ENCODE results near the gene ATRIP. TPM values are rescaled to one million over a fixed set of nuclear protein-coding genes. Genes with fewer than 3 reads are reported as not detected.

Gene ATRIP
- total and polyA plus RNA-seq, 5 donors from 2014 or later = 9.6 to 14.7 (median 11.9) TPM

- H3K27me3 Mint-ChIP-seq = no peaks in the 10 kb centered on the region
- peak overlapping the region in 2 of 3 donors; percentile 5 to 84 for H3K27ac Mint-ChIP-seq
- Histone ChIP-seq H3K9me3 (ENCODE audit: control insufficient read depth in 2 of 2, low read length in 2 of 2) (no peaks in the 10 kb centered on the region), H3K4me3 (ENCODE audit: low read depth, low read length) (no peak overlapping the region), H3K27ac (ENCODE audit: insufficient read depth, low read length, poor library complexity, severe bottlenecking) (no peak overlapping the region), H3K4me1 (ENCODE audit: control insufficient read depth, insufficient read depth, low read length, poor library complexity, severe bottlenecking) (peaks cover 35% of the 10 kb centered on the region), H3K36me3 (ENCODE audit: control insufficient read depth, insufficient read depth, low read length) (peaks cover 14% of the 10 kb centered on the region), H3K27me3 (ENCODE audit: control insufficient read depth, insufficient read depth, low read length) (no peaks in the 10 kb centered on the region)
- no peak for DNase-seq
- H3K36me3 Mint-ChIP-seq = peaks cover 6% of the 10 kb centered on the region
- H3K4me1 Mint-ChIP-seq = peaks cover 11 to 57% (median 15%) of the 10 kb centered on the region in 4 donors
- H3K9me3 Mint-ChIP-seq = peaks cover 0 to 4% (median 0%) of the 10 kb centered on the region in 7 donors
- ATAC-seq (ENCODE audit: low read depth in 2 of 2) = no peak
- H3K4me3 Mint-ChIP-seq = peak overlapping the region in 1 of 4 donors; percentile 2
Measured at GRCh38 chr3:48437812-48438211, 8.7 kb upstream of the ATRIP start.

- DNase-seq (peak; percentile 97 to 99 (median 98)), ATAC-seq (ENCODE audit: low read depth in 2 of 2) (peak; percentile 96 to 97)
- Histone ChIP-seq H3K9me3 (ENCODE audit: control insufficient read depth in 2 of 2, low read length in 2 of 2) (no peaks in the 10 kb centered on the region), H3K4me3 (ENCODE audit: low read depth, low read length) (peak within 1 kb of the TSS; percentile 93), H3K27me3 (ENCODE audit: control insufficient read depth, insufficient read depth, low read length) (no peaks in the 10 kb centered on the region), H3K36me3 (ENCODE audit: control insufficient read depth, insufficient read depth, low read length) (peaks cover 25% of the 10 kb centered on the region), H3K27ac (ENCODE audit: insufficient read depth, low read length, poor library complexity, severe bottlenecking) (peak within 1 kb of the TSS; percentile 90), H3K4me1 (ENCODE audit: control insufficient read depth, insufficient read depth, low read length, poor library complexity, severe bottlenecking) (peaks cover 37% of the 10 kb centered on the region)
- H3K4me1 Mint-ChIP-seq = peaks cover 11 to 51% (median 15%) of the 10 kb centered on the region in 4 donors
- no peaks in the 10 kb centered on the region for H3K27me3 Mint-ChIP-seq
- peaks cover 0 to 4% (median 0%) of the 10 kb centered on the region in 7 donors for H3K9me3 Mint-ChIP-seq
- H3K27ac Mint-ChIP-seq = peak within 1 kb of the TSS; percentile 91 to 99 (median 91)
- H3K36me3 Mint-ChIP-seq = peaks cover 6% of the 10 kb centered on the region
- peak within 1 kb of the TSS in 3 of 4 donors; percentile 92 to 96 (median 96) for H3K4me3 Mint-ChIP-seq
Measured at GRCh38 chr3:48439820-48440589, 6.5 kb upstream of the ATRIP start, which contains the start of the genes CCDC51 and TMA7. TSS of gene CCDC51 (minus strand) at chr3:48440119. CDS start at chr3:48435128, 4,991 bp downstream. TSS of gene TMA7 (plus strand) at chr3:48440257. CDS start at chr3:48440297, 40 bp downstream.

- Mint-ChIP-seq H3K27ac (peak overlapping the region; percentile 91 to 99 (median 91)), H3K4me1 (peaks cover 11 to 51% (median 16%) of the 10 kb centered on the region in 4 donors), H3K4me3 (peak overlapping the region in 3 of 4 donors; percentile 92 to 96 (median 96)), H3K36me3 (peaks cover 6% of the 10 kb centered on the region), H3K9me3 (peaks cover 0 to 4% (median 0%) of the 10 kb centered on the region in 7 donors), H3K27me3 (no peaks in the 10 kb centered on the region)
- Histone ChIP-seq H3K27ac (ENCODE audit: insufficient read depth, low read length, poor library complexity, severe bottlenecking) (peak overlapping the region; percentile 90), H3K9me3 (ENCODE audit: control insufficient read depth in 2 of 2, low read length in 2 of 2) (no peaks in the 10 kb centered on the region), H3K4me3 (ENCODE audit: low read depth, low read length) (peak overlapping the region; percentile 89), H3K27me3 (ENCODE audit: control insufficient read depth, insufficient read depth, low read length) (no peaks in the 10 kb centered on the region), H3K36me3 (ENCODE audit: control insufficient read depth, insufficient read depth, low read length) (peaks cover 25% of the 10 kb centered on the region), H3K4me1 (ENCODE audit: control insufficient read depth, insufficient read depth, low read length, poor library complexity, severe bottlenecking) (peaks cover 37% of the 10 kb centered on the region)
- no peak for DNase-seq
- no peak for ATAC-seq (ENCODE audit: low read depth in 2 of 2)
Measured at GRCh38 chr3:48440590-48440958, 6.0 kb upstream of the ATRIP start.

DNA sequence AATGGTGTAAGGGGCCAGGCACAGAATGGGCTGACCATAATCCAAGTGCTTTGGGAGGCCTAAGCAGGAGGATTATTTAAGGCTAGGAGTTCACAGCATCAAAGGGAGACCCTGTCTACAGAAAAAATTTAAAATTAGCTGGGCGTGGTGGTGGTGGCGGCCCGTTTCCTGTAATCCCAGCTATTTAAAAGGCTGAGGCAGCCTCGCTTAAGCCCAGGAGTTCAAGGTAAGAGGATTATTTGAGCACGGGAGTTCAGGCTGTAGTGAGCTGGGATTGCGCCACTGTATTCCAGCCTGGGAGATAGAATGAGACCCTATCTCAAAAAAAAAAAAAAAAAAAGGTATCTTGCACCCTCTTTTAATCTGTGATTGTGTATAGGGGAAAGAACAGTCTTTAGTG, 4.6 kb upstream of the ATRIP start:
- Mint-ChIP-seq H3K4me1 (peaks cover 11 to 62% (median 24%) of the 10 kb centered on the region in 4 donors), H3K9me3 (peaks cover 0 to 4% (median 0%) of the 10 kb centered on the region in 7 donors), H3K4me3 (peak overlapping the region in 3 of 4 donors; percentile 92 to 96 (median 96)), H3K27ac (peak overlapping the region in 2 of 3 donors; percentile 91 to 99), H3K27me3 (no peaks in the 10 kb centered on the region), H3K36me3 (peaks cover 6% of the 10 kb centered on the region)
- ATAC-seq (ENCODE audit: low read depth in 2 of 2) (no peak), DNase-seq (no peak)
- peak overlapping the region; percentile 58 for H3K4me3 ChIP-seq (ENCODE audit: low read depth, low read length)
- H3K36me3 ChIP-seq (ENCODE audit: control insufficient read depth, insufficient read depth, low read length) = peaks cover 25% of the 10 kb centered on the region
- H3K4me1 ChIP-seq (ENCODE audit: control insufficient read depth, insufficient read depth, low read length, poor library complexity, severe bottlenecking) = peaks cover 42% of the 10 kb centered on the region
- H3K27ac ChIP-seq (ENCODE audit: insufficient read depth, low read length, poor library complexity, severe bottlenecking) = peak overlapping the region; percentile 90
- H3K9me3 ChIP-seq (ENCODE audit: control insufficient read depth in 2 of 2, low read length in 2 of 2) = no peaks in the 10 kb centered on the region
- H3K27me3 ChIP-seq (ENCODE audit: control insufficient read depth, insufficient read depth, low read length) = no peaks in the 10 kb centered on the region

- H3K4me1 ChIP-seq (ENCODE audit: control insufficient read depth, insufficient read depth, low read length, poor library complexity, severe bottlenecking) = peaks cover 42% of the 10 kb centered on the region
- Mint-ChIP-seq H3K4me3 (peak overlapping the region; percentile 87 to 98 (median 93)), H3K27me3 (peaks cover 4% of the 10 kb centered on the region), H3K4me1 (peaks cover 15 to 59% (median 37%) of the 10 kb centered on the region in 4 donors), H3K36me3 (peaks cover 8% of the 10 kb centered on the region), H3K27ac (peak overlapping the region; percentile 90 to 96 (median 92)), H3K9me3 (no peaks in the 10 kb centered on the region)
- ATAC-seq (ENCODE audit: low read depth in 2 of 2) (no peak), DNase-seq (no peak)
- no peak overlapping the region for H3K4me3 ChIP-seq (ENCODE audit: low read depth, low read length)
- H3K9me3 ChIP-seq (ENCODE audit: control insufficient read depth in 2 of 2, low read length in 2 of 2) = no peaks in the 10 kb centered on the region
- H3K27ac ChIP-seq (ENCODE audit: insufficient read depth, low read length, poor library complexity, severe bottlenecking) = peak overlapping the region; percentile 76
- H3K36me3 ChIP-seq (ENCODE audit: control insufficient read depth, insufficient read depth, low read length) = peaks cover 25% of the 10 kb centered on the region
- H3K27me3 ChIP-seq (ENCODE audit: control insufficient read depth, insufficient read depth, low read length) = no peaks in the 10 kb centered on the region
Measured at GRCh38 chr3:48445277-48445882, 1.2 kb upstream of the ATRIP start.

DNA sequence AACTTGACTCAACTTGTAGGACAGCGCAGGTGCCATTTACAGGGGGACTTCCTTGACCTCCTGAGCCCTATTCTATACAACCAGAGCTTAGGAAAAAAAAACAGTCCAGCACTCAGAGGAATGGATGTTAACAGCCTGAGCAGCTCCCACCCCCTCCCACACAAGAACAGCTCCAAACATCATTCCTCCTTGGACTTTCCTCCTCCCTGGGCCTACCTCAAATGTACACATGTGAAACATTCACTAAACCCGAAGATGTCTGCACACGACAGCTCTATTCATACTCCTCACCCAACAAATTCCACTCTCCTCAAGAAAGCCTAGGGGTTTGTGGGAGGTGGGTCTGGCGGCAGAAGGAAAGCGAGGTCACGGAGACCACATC, 503 bp upstream of the ATRIP start:
- peaks cover 15 to 52% (median 37%) of the 10 kb centered on the region in 4 donors for H3K4me1 Mint-ChIP-seq
- no peak for ATAC-seq (ENCODE audit: low read depth in 2 of 2)
- peaks cover 4% of the 10 kb centered on the region for H3K27me3 Mint-ChIP-seq

DNA sequence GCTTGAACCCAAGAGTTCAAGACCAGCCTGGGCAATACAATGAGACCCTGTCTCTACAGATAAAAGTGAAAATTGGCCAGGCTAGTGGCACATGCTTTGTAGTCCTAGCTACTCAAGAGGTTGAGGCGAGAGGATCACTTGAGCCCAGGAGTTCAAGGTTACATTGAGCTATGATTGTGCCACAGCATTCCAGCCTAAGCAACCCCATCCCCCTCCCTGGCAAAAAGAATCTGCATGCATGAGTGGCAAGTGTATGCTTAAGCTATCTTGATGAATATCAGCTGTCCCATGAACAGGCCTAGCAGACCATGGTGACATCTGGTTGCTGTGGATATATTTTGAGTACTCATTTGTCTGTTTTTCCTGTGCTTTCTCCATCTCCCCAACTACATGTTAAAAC, 4.7 kb downstream of the ATRIP start:
- H3K27ac ChIP-seq (ENCODE audit: insufficient read depth, low read length, poor library complexity, severe bottlenecking) = no peak overlapping the region
- Mint-ChIP-seq H3K36me3 (peaks cover 31% of the 10 kb centered on the region), H3K27me3 (peaks cover 4% of the 10 kb centered on the region), H3K9me3 (no peaks in the 10 kb centered on the region), H3K27ac (no peak overlapping the region), H3K4me3 (no peak overlapping the region), H3K4me1 (peaks cover 10 to 26% (median 20%) of the 10 kb centered on the region in 4 donors)
- no peaks in the 10 kb centered on the region for H3K9me3 ChIP-seq (ENCODE audit: control insufficient read depth in 2 of 2, low read length in 2 of 2)
- peaks cover 9% of the 10 kb centered on the region for H3K4me1 ChIP-seq (ENCODE audit: control insufficient read depth, insufficient read depth, low read length, poor library complexity, severe bottlenecking)
- no peak overlapping the region for H3K4me3 ChIP-seq (ENCODE audit: low read depth, low read length)
- ATAC-seq (ENCODE audit: low read depth in 2 of 2) (no peak), DNase-seq (no peak)
- H3K27me3 ChIP-seq (ENCODE audit: control insufficient read depth, insufficient read depth, low read length) = no peaks in the 10 kb centered on the region
- peaks cover 27% of the 10 kb centered on the region for H3K36me3 ChIP-seq (ENCODE audit: control insufficient read depth, insufficient read depth, low read length)

More for the DNA sequence above, 503 bp upstream of the ATRIP start:
- Histone ChIP-seq H3K36me3 (ENCODE audit: control insufficient read depth, insufficient read depth, low read length) (peaks cover 25% of the 10 kb centered on the region), H3K4me3 (ENCODE audit: low read depth, low read length) (peak overlapping the region; percentile 82), H3K27me3 (ENCODE audit: control insufficient read depth, insufficient read depth, low read length) (no peaks in the 10 kb centered on the region), H3K9me3 (ENCODE audit: control insufficient read depth in 2 of 2, low read length in 2 of 2) (no peaks in the 10 kb centered on the region), H3K27ac (ENCODE audit: insufficient read depth, low read length, poor library complexity, severe bottlenecking) (peak overlapping the region; percentile 76), H3K4me1 (ENCODE audit: control insufficient read depth, insufficient read depth, low read length, poor library complexity, severe bottlenecking) (peaks cover 36% of the 10 kb centered on the region)
- H3K36me3 Mint-ChIP-seq = peaks cover 8% of the 10 kb centered on the region
- no peaks in the 10 kb centered on the region for H3K9me3 Mint-ChIP-seq
- peak overlapping the region; percentile 90 to 96 (median 92) for H3K27ac Mint-ChIP-seq
- peak overlapping the region; percentile 87 to 98 (median 93) for H3K4me3 Mint-ChIP-seq
- no peak for DNase-seq
